Neural cell (in vitro differentiated cells): ENCODE results near the gene PHOSPHO1. TPM values are rescaled to one million over a fixed set of nuclear protein-coding genes. Genes with fewer than 3 reads are reported as not detected.
"Not testable (repeated sequence)": the region's sequence is repeated elsewhere in the genome, so short reads cannot be mapped to it uniquely, and the experiment has no call there.

Source experiments
- H2AFZ ChIP-seq: fragments of 200-600, 300-800 bp; sonication (generic), shearing (Covaris generic); 2 replicates; pipeline ENCODE4 v1.6.0; 2014; ENCODE audit warnings: low read depth, mild to moderate bottlenecking, antibody characterized with exemption, low read length, moderate library complexity
- H3F3A ChIP-seq: fragments of 200-600 bp; shearing (Covaris generic); 2 replicates; pipeline ENCODE4 v1.6.1; 2016; ENCODE audit warnings: mild to moderate bottlenecking, moderate library complexity, mixed read lengths, antibody characterized with exemption, low read length; ENCODE audit not compliant: insufficient read depth, poor library complexity, severe bottlenecking
- H3K27ac ChIP-seq: fragments of 200-600, 300-800 bp; sonication (generic), shearing (Covaris generic); 2 replicates; pipeline ENCODE4 v1.5.1; 2014; ENCODE audit warnings: mild to moderate bottlenecking, low read length, moderate library complexity
- H3K27me3 ChIP-seq: fragments of 300-800, 200-600 bp; sonication (generic), shearing (Covaris generic); 2 replicates; pipeline ENCODE4 v1.6.0; 2014; ENCODE audit warnings: mild to moderate bottlenecking, low read depth, low read length, moderate library complexity; ENCODE audit not compliant: insufficient read depth
- H3K36me3 ChIP-seq: fragments of 300-800, 200-600 bp; sonication (generic), shearing (Covaris generic); 2 replicates; pipeline ENCODE4 v1.5.1; 2014; ENCODE audit warnings: mild to moderate bottlenecking, antibody characterized with exemption, low read length, moderate library complexity; ENCODE audit not compliant: insufficient read depth
- H3K4me2 ChIP-seq: fragments of 300-800, 200-600 bp; sonication (generic), shearing (Covaris generic); 2 replicates; pipeline ENCODE4 v1.6.0; 2014; ENCODE audit warnings: mild to moderate bottlenecking, low read length
- H3K4me3 ChIP-seq: fragments of 300-800, 200-600 bp; sonication (generic), shearing (Covaris generic); 2 replicates; pipeline ENCODE4 v1.5.1; 2014; ENCODE audit warnings: mild to moderate bottlenecking, low read length, moderate library complexity
- H3K79me2 ChIP-seq: fragments of 200-600 bp; shearing (Covaris generic); replicated peaks from 2 replicates; pipeline ENCODE4 v1.6.0; 2014; ENCODE audit warnings: mild to moderate bottlenecking, low read length, moderate library complexity; ENCODE audit not compliant: insufficient read depth
- H3K9ac ChIP-seq: fragments of 300-800, 200-600 bp; sonication (generic), shearing (Covaris generic); 2 replicates; pipeline ENCODE4 v1.6.1; 2016; ENCODE audit warnings: mild to moderate bottlenecking, low read length, mixed read lengths
- H3K9me2 ChIP-seq: fragments of 200-600 bp; shearing (Covaris generic); 2 replicates; pipeline ENCODE4 v1.6.1; 2016; ENCODE audit warnings: mild to moderate bottlenecking, low read length, mixed read lengths; ENCODE audit not compliant: insufficient read depth
- H3K9me3 ChIP-seq: fragments of 200-600, 300-800 bp; sonication (generic), shearing (Covaris generic); 2 replicates; pipeline ENCODE4 v1.6.1; 2016; ENCODE audit warnings: mild to moderate bottlenecking, mixed run types, low read length, moderate library complexity, mixed read lengths
- H4K20me1 ChIP-seq: fragments of 200-600 bp; shearing (Covaris generic); 2 replicates; pipeline ENCODE4 v1.6.1; 2016; ENCODE audit warnings: mild to moderate bottlenecking, mixed run types; ENCODE audit not compliant: insufficient read depth
- EP300 ChIP-seq: fragments of 450-650 bp; conservative IDR thresholded peaks from 2 replicates; pipeline ENCODE4 v1.6.1; 2014; ENCODE audit warnings: antibody characterized with exemption, mild to moderate bottlenecking, moderate library complexity; ENCODE audit not compliant: poor library complexity, severe bottlenecking
- EZH2 ChIP-seq: fragments of 200-600, 300-800 bp; shearing (Covaris generic), sonication (generic); IDR thresholded peaks from 2 replicates; pipeline ENCODE4 v1.6.1; 2014; ENCODE audit warnings: antibody characterized with exemption, low read length, borderline replicate concordance, mild to moderate bottlenecking; ENCODE audit not compliant: insufficient read depth, poor library complexity, severe bottlenecking
- MXI1 ChIP-seq: fragments of 450-650 bp; conservative IDR thresholded peaks from 2 replicates; pipeline ENCODE4 v1.6.1; 2014; ENCODE audit warnings: antibody characterized with exemption, mild to moderate bottlenecking; ENCODE audit not compliant: poor library complexity, severe bottlenecking
- RAD21 ChIP-seq: fragments of 450-650 bp; conservative IDR thresholded peaks from 2 replicates; pipeline ENCODE4 v1.6.1; 2014; ENCODE audit warnings: antibody characterized with exemption, mild to moderate bottlenecking, moderate library complexity
- SMC3 ChIP-seq: fragments of 450-650 bp; conservative IDR thresholded peaks from 2 replicates; pipeline ENCODE4 v1.6.1; 2014; ENCODE audit warnings: antibody characterized with exemption, mild to moderate bottlenecking, moderate library complexity; ENCODE audit not compliant: poor library complexity
- TAF1 ChIP-seq: IDR thresholded peaks from 2 replicates; pipeline ENCODE4 v1.6.1; 2012; ENCODE audit warnings: low read depth
- polyA plus RNA-seq: library from polyadenylated mRNA; depleted of rRNA; stranded (reverse); fragments of >200 nt; gene quantifications from 2 replicates; pipeline ENCODE4 v1.2.3, GENCODE V29; 2014
- TF ChIP-seq, protein P1 (sequence below): IDR thresholded peaks from 2 replicates; pipeline ENCODE4 v1.6.1; 2012; ENCODE audit warnings: borderline replicate concordance
- TF ChIP-seq, protein P2 (sequence below): fragments of 450-650 bp; IDR thresholded peaks from 2 replicates; pipeline ENCODE4 v1.5.1; 2014; ENCODE audit warnings: antibody characterized with exemption, mild to moderate bottlenecking, moderate library complexity; ENCODE audit not compliant: poor library complexity, severe bottlenecking

PHOSPHO1 gene
- polyA plus RNA-seq, 1 donor from 2014 or later: not detected

DNA sequence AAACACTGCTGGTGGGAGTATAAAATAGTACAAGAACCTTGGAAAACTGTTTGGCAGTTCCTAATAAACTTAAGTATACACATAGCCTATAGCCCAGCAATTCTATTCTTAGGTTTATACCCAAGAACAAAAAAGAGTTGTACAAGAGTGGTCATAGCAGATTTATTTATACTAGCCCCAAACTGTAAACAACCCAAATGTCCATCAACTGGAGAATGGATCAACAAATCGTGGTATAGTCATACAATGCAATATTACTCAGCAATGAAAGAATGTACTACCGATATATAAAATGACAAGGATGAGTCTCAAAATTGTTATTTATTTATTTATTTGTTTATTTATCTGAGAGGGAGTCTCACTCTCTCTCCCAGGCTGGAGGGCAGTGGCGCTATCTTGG, 43.3 kb downstream of the PHOSPHO1 start:
- Histone ChIP-seq H3K27me3 (no peaks in the 10 kb centered on the region), H3F3A (no peaks in the 10 kb centered on the region), H3K36me3 (no peaks in the 10 kb centered on the region), H3K4me2 (no peak overlapping the region), H3K79me2 (no peaks in the 10 kb centered on the region), H3K9me2 (no peaks in the 10 kb centered on the region), H3K27ac (no peak overlapping the region), H3K4me3 (no peak overlapping the region), H3K9ac (no peak overlapping the region), H2AFZ (no peak overlapping the region), H4K20me1 (no peaks in the 10 kb centered on the region), H3K9me3 (no peaks in the 10 kb centered on the region)
- no peak for TF ChIP-seq MXI1
- TF ChIP-seq TAF1: no peak
- no peak for TF ChIP-seq EP300
- TF ChIP-seq, protein P1, sequence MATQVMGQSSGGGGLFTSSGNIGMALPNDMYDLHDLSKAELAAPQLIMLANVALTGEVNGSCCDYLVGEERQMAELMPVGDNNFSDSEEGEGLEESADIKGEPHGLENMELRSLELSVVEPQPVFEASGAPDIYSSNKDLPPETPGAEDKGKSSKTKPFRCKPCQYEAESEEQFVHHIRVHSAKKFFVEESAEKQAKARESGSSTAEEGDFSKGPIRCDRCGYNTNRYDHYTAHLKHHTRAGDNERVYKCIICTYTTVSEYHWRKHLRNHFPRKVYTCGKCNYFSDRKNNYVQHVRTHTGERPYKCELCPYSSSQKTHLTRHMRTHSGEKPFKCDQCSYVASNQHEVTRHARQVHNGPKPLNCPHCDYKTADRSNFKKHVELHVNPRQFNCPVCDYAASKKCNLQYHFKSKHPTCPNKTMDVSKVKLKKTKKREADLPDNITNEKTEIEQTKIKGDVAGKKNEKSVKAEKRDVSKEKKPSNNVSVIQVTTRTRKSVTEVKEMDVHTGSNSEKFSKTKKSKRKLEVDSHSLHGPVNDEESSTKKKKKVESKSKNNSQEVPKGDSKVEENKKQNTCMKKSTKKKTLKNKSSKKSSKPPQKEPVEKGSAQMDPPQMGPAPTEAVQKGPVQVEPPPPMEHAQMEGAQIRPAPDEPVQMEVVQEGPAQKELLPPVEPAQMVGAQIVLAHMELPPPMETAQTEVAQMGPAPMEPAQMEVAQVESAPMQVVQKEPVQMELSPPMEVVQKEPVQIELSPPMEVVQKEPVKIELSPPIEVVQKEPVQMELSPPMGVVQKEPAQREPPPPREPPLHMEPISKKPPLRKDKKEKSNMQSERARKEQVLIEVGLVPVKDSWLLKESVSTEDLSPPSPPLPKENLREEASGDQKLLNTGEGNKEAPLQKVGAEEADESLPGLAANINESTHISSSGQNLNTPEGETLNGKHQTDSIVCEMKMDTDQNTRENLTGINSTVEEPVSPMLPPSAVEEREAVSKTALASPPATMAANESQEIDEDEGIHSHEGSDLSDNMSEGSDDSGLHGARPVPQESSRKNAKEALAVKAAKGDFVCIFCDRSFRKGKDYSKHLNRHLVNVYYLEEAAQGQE: no peak
- TF ChIP-seq, protein P2, sequence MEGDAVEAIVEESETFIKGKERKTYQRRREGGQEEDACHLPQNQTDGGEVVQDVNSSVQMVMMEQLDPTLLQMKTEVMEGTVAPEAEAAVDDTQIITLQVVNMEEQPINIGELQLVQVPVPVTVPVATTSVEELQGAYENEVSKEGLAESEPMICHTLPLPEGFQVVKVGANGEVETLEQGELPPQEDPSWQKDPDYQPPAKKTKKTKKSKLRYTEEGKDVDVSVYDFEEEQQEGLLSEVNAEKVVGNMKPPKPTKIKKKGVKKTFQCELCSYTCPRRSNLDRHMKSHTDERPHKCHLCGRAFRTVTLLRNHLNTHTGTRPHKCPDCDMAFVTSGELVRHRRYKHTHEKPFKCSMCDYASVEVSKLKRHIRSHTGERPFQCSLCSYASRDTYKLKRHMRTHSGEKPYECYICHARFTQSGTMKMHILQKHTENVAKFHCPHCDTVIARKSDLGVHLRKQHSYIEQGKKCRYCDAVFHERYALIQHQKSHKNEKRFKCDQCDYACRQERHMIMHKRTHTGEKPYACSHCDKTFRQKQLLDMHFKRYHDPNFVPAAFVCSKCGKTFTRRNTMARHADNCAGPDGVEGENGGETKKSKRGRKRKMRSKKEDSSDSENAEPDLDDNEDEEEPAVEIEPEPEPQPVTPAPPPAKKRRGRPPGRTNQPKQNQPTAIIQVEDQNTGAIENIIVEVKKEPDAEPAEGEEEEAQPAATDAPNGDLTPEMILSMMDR: no peak
- TF ChIP-seq EZH2: no peak
- no peak for TF ChIP-seq SMC3
- no peak for TF ChIP-seq RAD21

DNA sequence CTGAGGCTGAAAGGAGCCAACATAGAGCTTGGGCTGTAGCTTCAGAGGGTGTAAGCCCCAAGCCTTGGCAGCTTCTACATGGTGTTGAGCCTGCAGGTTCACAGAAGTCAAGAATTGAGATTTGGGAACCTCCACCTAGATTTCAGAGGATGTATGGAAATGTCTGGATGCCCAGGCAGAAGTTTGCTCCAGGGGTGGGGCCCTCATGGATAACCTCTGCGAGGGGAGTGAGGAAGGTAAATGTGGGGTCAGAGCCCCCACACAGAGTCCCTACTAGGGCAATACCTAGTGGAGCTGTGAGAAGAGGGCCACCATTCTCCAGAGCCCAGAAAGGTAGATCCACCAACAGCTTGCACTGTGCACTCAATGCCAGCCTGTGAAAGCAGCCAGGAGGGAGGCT, 45.2 kb downstream of the PHOSPHO1 start:
- H4K20me1 ChIP-seq, H3K4me3 ChIP-seq, H3K36me3 ChIP-seq, H3K9me2 ChIP-seq, H3K27ac ChIP-seq, H3K9me3 ChIP-seq, H3K9ac ChIP-seq, H3K4me2 ChIP-seq, H2AFZ ChIP-seq, H3F3A ChIP-seq, H3K27me3 ChIP-seq, H3K79me2 ChIP-seq: not testable (repeated sequence)

DNA sequence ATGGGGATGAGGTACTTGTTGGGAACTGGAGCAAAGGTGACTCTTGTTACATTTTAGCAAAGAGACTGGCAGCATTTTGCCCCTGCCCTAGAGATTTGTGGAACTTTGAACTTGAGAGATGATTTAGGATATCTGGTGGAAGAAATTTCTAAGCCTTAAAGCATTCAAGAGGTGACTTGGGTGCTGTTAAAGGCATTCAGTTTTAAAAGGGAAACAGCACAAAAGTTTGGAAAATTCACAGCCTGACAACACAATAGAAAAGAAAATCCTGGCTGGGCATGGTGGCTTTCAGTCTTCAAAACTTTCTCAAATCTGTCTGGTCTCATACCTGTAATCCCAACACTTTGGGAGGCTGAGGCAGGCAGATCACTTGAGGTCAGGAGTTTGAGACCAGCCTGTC, 46.1 kb downstream of the PHOSPHO1 start:
- H3K9me3 ChIP-seq, H3F3A ChIP-seq, H3K9ac ChIP-seq, H3K36me3 ChIP-seq, H2AFZ ChIP-seq, H4K20me1 ChIP-seq, H3K27ac ChIP-seq, H3K27me3 ChIP-seq, H3K4me2 ChIP-seq, H3K9me2 ChIP-seq, H3K4me3 ChIP-seq, H3K79me2 ChIP-seq: not testable (repeated sequence)
